GM19328 (cell line): ENCODE results near the gene NPC1.
"Not testable (repeated sequence)": the region's sequence is repeated elsewhere in the genome, so short reads cannot be mapped to it uniquely, and the experiment has no call there.

Experiments
- ATAC-seq: cut with Tn5 transposase; IDR thresholded peaks from one replicate; pipeline ENCODE4 v1.9.1; 2021; ENCODE audit warnings: mild to moderate bottlenecking, moderate library complexity; ENCODE audit not compliant: unreplicated experiment

Gene NPC1

GRCh38 chr18:23498117-23498516 is 88.2 kb downstream of the NPC1 start:
- ATAC-seq: no peak

GRCh38 chr18:23495723-23496440 is 90.4 kb downstream of the NPC1 start:
- no peak for ATAC-seq

GRCh38 chr18:23494992-23495391 is 91.3 kb downstream of the NPC1 start:
- ATAC-seq: no peak

GRCh38 chr18:23493654-23494053 is 92.7 kb downstream of the NPC1 start:
- no peak for ATAC-seq

- not testable (repeated sequence) for ATAC-seq
These were observed 96.7 kb downstream of the NPC1 start for GRCh38 chr18:23489586-23489985.

GRCh38 chr18:23487738-23488570 is 98.4 kb downstream of the NPC1 start:
- no peak for ATAC-seq

GRCh38 chr18:23485386-23485785 is 100.9 kb downstream of the NPC1 start:
- ATAC-seq: no peak

- ATAC-seq: no peak
These were observed 101.6 kb downstream of the NPC1 start for GRCh38 chr18:23484561-23485182.
